Measurements from ENCODE around the gene CCL13. TPM values are rescaled to one million over a fixed set of nuclear protein-coding genes. Genes with fewer than 3 reads are reported as not detected.

Gene CCL13
- total and polyA plus RNA-seq, 10 donors: 0.12 to 0.54 TPM; not detected in 8

GRCh38 chr17:34367486-34368195 lies 11.4 kb downstream of the CCL13 start:
- H3K9me3 ChIP-seq: no peaks in the 10 kb centered on the region
- no peak for TF ChIP-seq POLR2A (IDR thresholded peaks at IDR 0.05)
- no peak for TF ChIP-seq CTCF (IDR thresholded peaks at IDR 0.05 in 8 of 11, conservative IDR thresholded peaks at IDR 0.05 in 3 of 11)
- TF ChIP-seq POLR2AphosphoS5 (IDR thresholded peaks at IDR 0.05): no peak
- H3K36me3 ChIP-seq: no peaks in the 10 kb centered on the region
- no peak overlapping the region for H3K4me3 ChIP-seq
- H3K27ac ChIP-seq: no peak overlapping the region
- DNase-seq: no peak
- peaks cover 0 to 67% (median 0%) of the 10 kb centered on the region in 7 donors for H3K27me3 ChIP-seq (replicated peaks in 1 of 7)
- H3K4me1 ChIP-seq: peaks cover 0 to 65% (median 24%) of the 10 kb centered on the region in 6 donors
- WGBS, 5 donors: 84 to 91% (median 89%) methylated on average over 9 of the region's 9 CpGs
- intact Hi-C loops (cut with DNase I; ENCODE audit: low total_unique reads): no loop called here

GRCh38 chr17:34368196-34368945 lies 12.1 kb downstream of the CCL13 start:
- H3K4me3 ChIP-seq: no peak overlapping the region
- H3K27ac ChIP-seq: peak overlapping the region in 3 of 8 donors; percentile 26 to 36 (median 29)
- DNase-seq: no peak
- H3K27me3 ChIP-seq (replicated peaks in 1 of 7): peaks cover 0 to 60% (median 0%) of the 10 kb centered on the region in 7 donors
- intact Hi-C loops (cut with DNase I; ENCODE audit: low total_unique reads): no loop called here
- WGBS, 5 donors: 54 to 76% (median 69%) methylated on average over 9 of the region's 9 CpGs
- no peaks in the 10 kb centered on the region for H3K9me3 ChIP-seq
- H3K36me3 ChIP-seq: no peaks in the 10 kb centered on the region
- TF ChIP-seq POLR2A (IDR thresholded peaks at IDR 0.05): no peak
- peaks cover 0 to 65% (median 24%) of the 10 kb centered on the region in 6 donors for H3K4me1 ChIP-seq

GRCh38 chr17:34368946-34369500 lies 12.7 kb downstream of the CCL13 start:
- H3K27ac ChIP-seq: peak overlapping the region in 3 of 8 donors; percentile 26 to 36 (median 29)
- peaks cover 0 to 54% (median 0%) of the 10 kb centered on the region in 7 donors for H3K27me3 ChIP-seq (replicated peaks in 1 of 7)
- no peak for TF ChIP-seq CTCF (IDR thresholded peaks at IDR 0.05 in 8 of 11, conservative IDR thresholded peaks at IDR 0.05 in 3 of 11)
- no peak for TF ChIP-seq POLR2A (IDR thresholded peaks at IDR 0.05)
- no peak for TF ChIP-seq POLR2AphosphoS5 (IDR thresholded peaks at IDR 0.05)
- intact Hi-C loops (cut with DNase I; ENCODE audit: low total_unique reads): no loop called here
- no peak overlapping the region for H3K4me3 ChIP-seq
- peaks cover 0 to 65% (median 24%) of the 10 kb centered on the region in 6 donors for H3K4me1 ChIP-seq
- H3K36me3 ChIP-seq: no peaks in the 10 kb centered on the region
- H3K9me3 ChIP-seq: no peaks in the 10 kb centered on the region
- WGBS, 5 donors: 36 to 57% (median 40%) methylated on average over 4 of the region's 4 CpGs
- no peak for DNase-seq

GRCh38 chr17:34369571-34369970 lies 13.3 kb downstream of the CCL13 start:
- peak overlapping the region in 1 of 8 donors; percentile 29 for H3K27ac ChIP-seq
- H3K27me3 ChIP-seq (replicated peaks in 1 of 7): peaks cover 0 to 49% (median 0%) of the 10 kb centered on the region in 7 donors
- peaks cover 0 to 65% (median 24%) of the 10 kb centered on the region in 6 donors for H3K4me1 ChIP-seq
- no peaks in the 10 kb centered on the region for H3K36me3 ChIP-seq
- no peak for DNase-seq
- 97 to 100% (median 99%) methylated on average over 3 of the region's 3 CpGs for WGBS, 5 donors
- H3K9me3 ChIP-seq: no peaks in the 10 kb centered on the region
- intact Hi-C loops (cut with DNase I; ENCODE audit: low total_unique reads): no loop called here
- no peak overlapping the region for H3K4me3 ChIP-seq
- TF ChIP-seq POLR2A (IDR thresholded peaks at IDR 0.05) (no peak), CTCF (IDR thresholded peaks at IDR 0.05 in 8 of 11, conservative IDR thresholded peaks at IDR 0.05 in 3 of 11) (no peak), POLR2AphosphoS5 (IDR thresholded peaks at IDR 0.05) (no peak)
